Nephron (organoid): ENCODE measurements around the gene RCAN2.

ENCODE experiments used
- H3K27ac Mint-ChIP-seq, 3 experiments: 2 replicates each; pipeline ENCODE4 v1.8.0; 2020; ENCODE audit warnings: mixed read lengths in 3 of 3, mild to moderate bottlenecking in 2 of 3, moderate library complexity in 1 of 3
- H3K27me3 Mint-ChIP-seq: 2 replicates; pipeline ENCODE4 v1.8.0; 2021; ENCODE audit warnings: low read depth, mild to moderate bottlenecking, moderate library complexity, mixed read lengths
- H3K36me3 Mint-ChIP-seq: 2 replicates; pipeline ENCODE4 v1.8.0; 2020; ENCODE audit warnings: low read depth, mixed read lengths
- H3K4me1 Mint-ChIP-seq: 2 replicates; pipeline ENCODE4 v1.8.0; 2020; ENCODE audit warnings: mixed read lengths
- H3K4me3 Mint-ChIP-seq, 3 experiments: 2 replicates each; pipeline ENCODE4 v1.8.0; 2020; ENCODE audit warnings: mild to moderate bottlenecking in 3 of 3, mixed read lengths in 3 of 3, moderate library complexity in 2 of 3
- H3K9me3 Mint-ChIP-seq: 2 replicates; pipeline ENCODE4 v1.8.0; 2020; ENCODE audit warnings: mixed read lengths
- TF ChIP-seq, protein P1 (sequence below), 3 experiments: fragments of 200-600 bp; sonication (generic); IDR thresholded peaks; one replicate each; pipeline ENCODE4 v1.5.0; 2021; ENCODE audit warnings: antibody characterized with exemption in 3 of 3; ENCODE audit not compliant: unreplicated experiment in 3 of 3

The RCAN2 gene

DNA sequence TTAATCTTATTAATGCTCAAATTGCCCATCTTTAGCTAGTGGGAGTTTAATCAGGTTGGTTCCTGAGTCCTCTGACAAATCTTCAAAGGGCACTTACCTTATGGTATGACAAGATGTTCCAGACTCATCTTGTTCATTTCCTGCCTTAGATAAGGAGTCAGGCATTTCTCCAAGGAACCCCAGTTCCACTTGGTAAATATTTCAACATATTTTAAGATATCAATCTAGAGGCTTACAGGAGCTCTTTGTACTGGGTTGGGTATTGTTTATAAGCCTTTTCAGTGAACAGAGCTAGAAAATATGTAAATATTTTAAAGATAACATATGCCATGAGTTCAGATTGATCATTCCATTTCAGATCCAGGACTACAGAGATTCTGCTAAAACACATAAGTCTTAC is 159.8 kb downstream of the RCAN2 start:
- peaks cover 11% of the 10 kb centered on the region for H3K4me1 Mint-ChIP-seq
- H3K27me3 Mint-ChIP-seq, result no peaks in the 10 kb centered on the region
- no peak overlapping the region for H3K27ac Mint-ChIP-seq
- TF ChIP-seq, protein P1, sequence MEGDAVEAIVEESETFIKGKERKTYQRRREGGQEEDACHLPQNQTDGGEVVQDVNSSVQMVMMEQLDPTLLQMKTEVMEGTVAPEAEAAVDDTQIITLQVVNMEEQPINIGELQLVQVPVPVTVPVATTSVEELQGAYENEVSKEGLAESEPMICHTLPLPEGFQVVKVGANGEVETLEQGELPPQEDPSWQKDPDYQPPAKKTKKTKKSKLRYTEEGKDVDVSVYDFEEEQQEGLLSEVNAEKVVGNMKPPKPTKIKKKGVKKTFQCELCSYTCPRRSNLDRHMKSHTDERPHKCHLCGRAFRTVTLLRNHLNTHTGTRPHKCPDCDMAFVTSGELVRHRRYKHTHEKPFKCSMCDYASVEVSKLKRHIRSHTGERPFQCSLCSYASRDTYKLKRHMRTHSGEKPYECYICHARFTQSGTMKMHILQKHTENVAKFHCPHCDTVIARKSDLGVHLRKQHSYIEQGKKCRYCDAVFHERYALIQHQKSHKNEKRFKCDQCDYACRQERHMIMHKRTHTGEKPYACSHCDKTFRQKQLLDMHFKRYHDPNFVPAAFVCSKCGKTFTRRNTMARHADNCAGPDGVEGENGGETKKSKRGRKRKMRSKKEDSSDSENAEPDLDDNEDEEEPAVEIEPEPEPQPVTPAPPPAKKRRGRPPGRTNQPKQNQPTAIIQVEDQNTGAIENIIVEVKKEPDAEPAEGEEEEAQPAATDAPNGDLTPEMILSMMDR (IDR thresholded peaks at IDR 0.05; ENCODE audit: unreplicated experiment in 3 of 3), result no peak
- H3K9me3 Mint-ChIP-seq, result peaks cover 5% of the 10 kb centered on the region
- H3K36me3 Mint-ChIP-seq, result no peaks in the 10 kb centered on the region
- no peak overlapping the region for H3K4me3 Mint-ChIP-seq

DNA sequence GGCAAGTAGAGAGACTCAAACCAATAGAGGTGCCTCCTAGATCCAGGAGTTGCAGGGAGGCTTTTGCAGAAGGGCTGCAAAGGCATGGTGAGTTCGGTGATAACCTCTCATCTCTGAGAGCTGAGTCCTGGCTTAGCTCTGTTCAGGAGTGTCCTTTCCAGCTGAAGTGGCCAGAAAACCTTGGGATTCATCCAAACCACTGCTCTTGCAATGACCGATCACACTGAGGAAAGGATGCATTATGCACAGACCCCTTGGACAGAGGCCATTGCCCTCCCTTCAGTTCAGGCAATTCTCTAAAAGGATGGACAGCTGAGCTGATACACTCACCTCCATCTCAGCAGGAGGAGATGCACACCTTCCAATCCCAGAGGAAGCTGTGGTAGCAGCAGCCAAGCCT is 161.7 kb downstream of the RCAN2 start:
- no peaks in the 10 kb centered on the region for H3K27me3 Mint-ChIP-seq
- TF ChIP-seq, protein P1 (IDR thresholded peaks at IDR 0.05; ENCODE audit: unreplicated experiment in 3 of 3), result no peak
- H3K27ac Mint-ChIP-seq, result no peak overlapping the region
- peaks cover 5% of the 10 kb centered on the region for H3K9me3 Mint-ChIP-seq
- H3K36me3 Mint-ChIP-seq, result no peaks in the 10 kb centered on the region
- no peak overlapping the region for H3K4me3 Mint-ChIP-seq
- peaks cover 29% of the 10 kb centered on the region for H3K4me1 Mint-ChIP-seq

DNA sequence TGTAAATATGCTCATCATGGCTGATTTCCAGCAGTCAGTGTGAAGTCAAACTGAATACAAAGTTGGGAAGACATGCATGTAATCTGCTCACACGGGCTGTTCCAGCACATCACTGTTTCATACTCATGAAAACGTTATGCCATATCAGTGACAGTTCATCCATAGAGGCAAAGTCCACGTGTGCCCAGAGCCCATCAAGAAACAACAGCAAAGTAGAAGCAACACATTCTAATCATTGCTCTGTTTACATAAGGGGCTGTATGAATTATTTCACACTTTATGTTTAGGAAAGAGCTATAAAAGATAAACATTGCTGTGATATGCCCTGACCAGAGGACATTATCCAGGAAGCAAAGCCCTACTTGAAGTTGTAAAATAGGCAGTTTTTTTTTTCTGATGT is 163.5 kb downstream of the RCAN2 start:
- no peak overlapping the region for H3K27ac Mint-ChIP-seq
- no peak overlapping the region for H3K4me3 Mint-ChIP-seq
- TF ChIP-seq, protein P1 (IDR thresholded peaks at IDR 0.05; ENCODE audit: unreplicated experiment in 3 of 3), result no peak
- no peaks in the 10 kb centered on the region for H3K9me3 Mint-ChIP-seq
- no peaks in the 10 kb centered on the region for H3K36me3 Mint-ChIP-seq
- peaks cover 45% of the 10 kb centered on the region for H3K4me1 Mint-ChIP-seq
- H3K27me3 Mint-ChIP-seq, result no peaks in the 10 kb centered on the region

DNA sequence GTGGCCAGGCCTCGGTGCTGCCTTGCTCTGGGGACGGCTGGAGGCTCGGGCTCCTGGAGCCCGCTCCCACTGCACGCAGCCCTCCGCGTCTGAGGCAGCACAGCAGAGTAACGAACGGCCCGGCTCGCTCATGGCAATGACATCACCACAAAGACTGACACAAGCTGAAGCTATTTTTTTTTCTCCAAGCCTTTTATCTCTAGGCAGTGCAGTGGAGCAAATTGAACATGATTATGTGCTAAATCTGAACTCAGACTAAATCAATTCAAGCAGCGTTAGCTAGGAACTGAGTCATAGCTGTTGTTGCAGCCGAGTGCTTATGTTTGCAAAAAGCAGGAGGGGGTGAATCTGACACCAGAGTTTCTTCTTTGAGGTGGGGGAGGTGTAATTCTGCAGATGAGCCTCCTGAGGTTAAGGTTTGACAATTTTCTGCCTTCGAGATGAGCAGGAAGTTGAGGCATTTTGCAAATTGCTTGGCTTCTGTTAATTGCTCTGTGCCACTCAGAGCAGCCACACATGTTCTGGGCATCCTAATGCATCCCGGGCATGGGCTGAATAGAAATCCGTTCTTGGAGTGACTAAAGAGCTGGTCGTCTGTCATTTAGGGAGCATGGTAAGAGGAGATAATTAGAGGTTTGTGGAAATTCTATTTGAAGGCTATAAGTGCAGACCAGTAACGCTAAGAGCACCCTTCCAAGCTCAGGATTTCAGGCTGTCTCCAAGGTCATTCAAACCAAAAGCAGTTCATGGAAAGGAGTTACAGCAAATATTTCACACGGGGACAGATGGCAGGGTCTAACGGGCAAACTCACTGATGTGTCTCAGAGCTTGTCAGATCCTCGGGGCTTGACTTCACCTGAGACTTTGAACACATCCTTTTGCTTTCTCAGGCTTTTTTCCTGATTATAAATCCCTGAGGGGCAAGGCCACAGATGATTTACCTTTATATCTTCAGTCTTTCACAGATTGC is 165.4 kb downstream of the RCAN2 start:
- Mint-ChIP-seq H3K27ac (peak overlapping the region in 1 of 3 experiments; percentile 8), H3K4me3 (no peak overlapping the region), H3K4me1 (peaks cover 53% of the 10 kb centered on the region), H3K9me3 (no peaks in the 10 kb centered on the region), H3K36me3 (no peaks in the 10 kb centered on the region), H3K27me3 (no peaks in the 10 kb centered on the region)
- TF ChIP-seq, protein P1 (IDR thresholded peaks at IDR 0.05; ENCODE audit: unreplicated experiment in 3 of 3), result no peak

DNA sequence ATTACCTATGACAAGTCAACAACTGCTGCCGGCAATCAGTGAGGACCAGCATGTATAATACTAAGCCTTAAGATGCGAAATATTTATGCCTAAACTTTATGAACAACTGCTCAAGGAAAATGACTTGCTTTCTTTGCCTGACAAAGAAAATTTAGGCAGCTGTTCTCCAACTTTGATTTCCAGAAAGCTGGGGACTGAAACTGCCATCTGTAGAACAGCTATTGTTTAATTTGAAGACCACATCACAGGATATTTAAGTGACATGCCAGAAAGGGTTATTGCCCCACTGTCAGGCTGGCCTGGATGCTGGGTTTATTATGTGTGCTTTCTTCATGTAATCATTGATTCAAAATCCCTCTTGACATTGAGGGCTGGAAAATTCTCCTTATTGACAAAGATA is 166.5 kb downstream of the RCAN2 start:
- Mint-ChIP-seq H3K27me3 (no peaks in the 10 kb centered on the region), H3K36me3 (no peaks in the 10 kb centered on the region), H3K27ac (peak overlapping the region in 2 of 3 experiments; percentile 16 to 48), H3K4me1 (peaks cover 53% of the 10 kb centered on the region), H3K9me3 (no peaks in the 10 kb centered on the region), H3K4me3 (peak overlapping the region in 1 of 3 experiments; percentile 42)
- TF ChIP-seq, protein P1 (IDR thresholded peaks at IDR 0.05; ENCODE audit: unreplicated experiment in 3 of 3), result no peak
